ENCODE data around the gene NUFIP1. TPM values are rescaled to one million over a fixed set of nuclear protein-coding genes. Genes with fewer than 3 reads are reported as not detected.
"Not testable (repeated sequence)": the region's sequence is repeated elsewhere in the genome, so short reads cannot be mapped to it uniquely, and the experiment has no call there.

The NUFIP1 gene
- 6.9 and 8.7 TPM in 2 replicates for total RNA-seq (ENCODE audit: low replicate concordance)
- long read RNA-seq, transcript NUFIP1-201 (10 exons, 3,492 nt) = major isoform, 11 of 16 reads
- long read RNA-seq, partial matches to known transcripts = 4 of 16 reads
- long read RNA-seq, other reads (novel, unspliced or antisense) = 1 of 16 reads

DNA sequence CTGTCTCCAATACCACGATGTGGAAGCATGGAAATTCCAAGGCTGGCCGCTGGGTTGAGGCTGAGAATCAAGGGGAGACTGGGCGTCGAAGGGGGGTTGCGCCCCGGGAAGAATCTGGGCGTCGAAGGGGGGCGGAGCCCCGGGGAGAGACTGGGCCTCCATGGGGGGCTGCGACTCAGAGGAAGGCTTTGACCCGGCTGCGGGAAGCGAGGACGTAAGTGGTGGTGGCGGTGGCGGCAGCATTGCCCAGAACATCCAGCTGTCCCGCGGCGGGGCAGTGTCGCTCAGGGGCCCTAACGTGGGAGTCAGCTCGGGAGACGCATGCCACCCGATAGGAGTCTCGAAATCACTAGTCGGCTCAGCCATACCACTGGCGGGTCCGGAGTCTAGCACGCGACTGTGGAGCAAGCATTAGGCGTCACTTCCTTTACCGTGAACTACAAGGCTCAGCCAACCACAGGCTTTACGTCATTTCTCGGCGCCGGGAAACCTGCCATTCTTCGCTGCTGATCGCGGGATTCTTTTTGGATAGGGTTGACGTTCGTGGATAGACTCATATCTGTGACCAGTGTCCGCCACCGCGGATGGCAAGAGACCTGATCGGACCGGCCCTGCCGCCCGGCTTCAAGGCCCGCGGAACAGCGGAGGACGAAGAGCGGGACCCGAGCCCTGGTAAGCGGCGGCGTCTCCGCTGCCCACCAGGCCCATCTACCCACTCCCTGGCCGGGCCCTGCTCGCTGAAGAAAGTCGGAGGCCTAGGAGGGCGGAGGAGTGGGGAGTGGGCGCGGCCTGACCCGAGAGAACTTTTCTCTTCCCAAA is at the start of gene NUFIP1, which contains the start of gene GPALPP1:
Gene NUFIP1, minus strand, starts transcription at position 401 of the 819 bp plus-strand sequence. Its CDS starts 35 bp downstream, at position 366.
Gene GPALPP1, plus strand, starts transcription at position 468 of the 819 bp plus-strand sequence. Its CDS starts 117 bp downstream, at position 585.
- DNase-seq (ENCODE audit: extremely low spot score, unreplicated experiment) = peak; percentile 89
- Mint-ChIP-seq H3K27ac (peak within 1 kb of the TSS; percentile 99), H3K4me3 (peak within 1 kb of the TSS; percentile 99), H3K9me3 (no peaks in the 10 kb centered on the region), H3K27me3 (no peaks in the 10 kb centered on the region), H3K4me1 (ENCODE audit: unreplicated experiment) (peaks cover 44% of the 10 kb centered on the region), H3K36me3 (peaks cover 12% of the 10 kb centered on the region)
- TF ChIP-seq, protein P1, sequence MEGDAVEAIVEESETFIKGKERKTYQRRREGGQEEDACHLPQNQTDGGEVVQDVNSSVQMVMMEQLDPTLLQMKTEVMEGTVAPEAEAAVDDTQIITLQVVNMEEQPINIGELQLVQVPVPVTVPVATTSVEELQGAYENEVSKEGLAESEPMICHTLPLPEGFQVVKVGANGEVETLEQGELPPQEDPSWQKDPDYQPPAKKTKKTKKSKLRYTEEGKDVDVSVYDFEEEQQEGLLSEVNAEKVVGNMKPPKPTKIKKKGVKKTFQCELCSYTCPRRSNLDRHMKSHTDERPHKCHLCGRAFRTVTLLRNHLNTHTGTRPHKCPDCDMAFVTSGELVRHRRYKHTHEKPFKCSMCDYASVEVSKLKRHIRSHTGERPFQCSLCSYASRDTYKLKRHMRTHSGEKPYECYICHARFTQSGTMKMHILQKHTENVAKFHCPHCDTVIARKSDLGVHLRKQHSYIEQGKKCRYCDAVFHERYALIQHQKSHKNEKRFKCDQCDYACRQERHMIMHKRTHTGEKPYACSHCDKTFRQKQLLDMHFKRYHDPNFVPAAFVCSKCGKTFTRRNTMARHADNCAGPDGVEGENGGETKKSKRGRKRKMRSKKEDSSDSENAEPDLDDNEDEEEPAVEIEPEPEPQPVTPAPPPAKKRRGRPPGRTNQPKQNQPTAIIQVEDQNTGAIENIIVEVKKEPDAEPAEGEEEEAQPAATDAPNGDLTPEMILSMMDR (conservative IDR thresholded peaks at IDR 0.05) = peak; percentile 48

DNA sequence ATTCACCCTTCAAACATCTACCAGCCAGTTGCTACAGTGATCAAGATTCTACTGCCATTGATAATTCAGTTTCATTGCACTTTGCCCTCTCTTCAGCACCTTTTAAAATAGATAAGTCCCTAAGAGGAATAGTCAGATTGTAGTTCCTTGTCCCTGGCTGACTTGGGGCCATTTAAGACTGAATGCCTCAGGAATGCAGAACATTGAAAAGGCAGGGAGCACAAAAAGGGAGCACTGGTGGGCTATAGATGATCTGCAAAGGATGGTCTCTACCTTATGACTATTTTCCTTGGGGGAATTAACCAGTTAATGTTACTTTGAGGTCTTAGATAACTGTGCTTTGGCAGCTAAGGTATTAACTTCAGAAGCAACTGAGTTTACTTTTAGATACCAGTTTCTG is 46.9 kb upstream of the NUFIP1 start:
- Mint-ChIP-seq H3K36me3 (peaks cover 10% of the 10 kb centered on the region), H3K27me3 (no peaks in the 10 kb centered on the region), H3K4me3 (no peak overlapping the region), H3K27ac (no peak overlapping the region), H3K9me3 (no peaks in the 10 kb centered on the region), H3K4me1 (ENCODE audit: unreplicated experiment) (no peaks in the 10 kb centered on the region)
- no peak for DNase-seq (ENCODE audit: extremely low spot score, unreplicated experiment)
- TF ChIP-seq, protein P1 (conservative IDR thresholded peaks at IDR 0.05) = no peak

DNA sequence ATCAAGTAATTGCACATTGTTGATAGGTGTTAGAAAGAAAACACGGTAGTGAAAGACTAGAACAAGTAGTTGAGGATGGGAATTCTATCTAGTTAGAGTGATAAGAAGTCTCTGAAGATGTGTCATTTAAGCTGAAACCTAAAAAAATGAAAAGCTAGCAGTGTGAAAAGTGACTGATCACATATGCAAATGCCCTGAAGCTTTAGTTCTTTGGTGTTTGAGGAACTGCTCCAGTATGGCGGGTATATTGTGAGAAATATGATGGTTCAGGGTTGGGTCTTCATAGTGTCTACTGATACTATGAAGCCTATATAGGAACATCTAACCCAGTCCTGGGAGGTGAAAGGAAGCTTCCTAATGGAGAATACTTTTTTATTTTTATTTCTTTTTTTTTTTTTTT is 45.1 kb upstream of the NUFIP1 start:
- DNase-seq (ENCODE audit: extremely low spot score, unreplicated experiment) = no peak
- Mint-ChIP-seq H3K9me3 (no peaks in the 10 kb centered on the region), H3K4me1 (ENCODE audit: unreplicated experiment) (no peaks in the 10 kb centered on the region), H3K27me3 (no peaks in the 10 kb centered on the region), H3K27ac (no peak overlapping the region), H3K36me3 (peaks cover 10% of the 10 kb centered on the region), H3K4me3 (no peak overlapping the region)
- TF ChIP-seq, protein P1 (conservative IDR thresholded peaks at IDR 0.05) = no peak

DNA sequence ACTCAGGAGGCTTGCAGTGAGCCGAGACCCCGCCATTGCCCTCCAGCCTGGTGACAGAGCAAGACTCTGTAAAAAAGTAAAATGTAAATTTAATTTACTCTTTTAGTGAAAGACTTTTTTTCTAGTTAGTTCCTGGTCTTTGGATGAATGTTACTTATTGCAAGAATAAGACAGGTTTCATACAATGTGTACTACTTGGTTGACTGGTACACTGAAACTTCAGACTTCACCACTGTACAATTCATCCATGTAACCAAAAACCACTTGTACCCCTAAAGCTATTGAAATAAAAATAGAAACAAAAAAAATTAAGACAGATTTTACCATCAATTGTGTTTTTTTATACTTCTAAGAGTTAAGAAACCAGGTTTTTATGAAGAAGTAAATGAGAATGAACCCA is 35.6 kb upstream of the NUFIP1 start:
- Mint-ChIP-seq H3K27ac (no peak overlapping the region), H3K27me3 (no peaks in the 10 kb centered on the region), H3K4me1 (ENCODE audit: unreplicated experiment) (no peaks in the 10 kb centered on the region)

DNA sequence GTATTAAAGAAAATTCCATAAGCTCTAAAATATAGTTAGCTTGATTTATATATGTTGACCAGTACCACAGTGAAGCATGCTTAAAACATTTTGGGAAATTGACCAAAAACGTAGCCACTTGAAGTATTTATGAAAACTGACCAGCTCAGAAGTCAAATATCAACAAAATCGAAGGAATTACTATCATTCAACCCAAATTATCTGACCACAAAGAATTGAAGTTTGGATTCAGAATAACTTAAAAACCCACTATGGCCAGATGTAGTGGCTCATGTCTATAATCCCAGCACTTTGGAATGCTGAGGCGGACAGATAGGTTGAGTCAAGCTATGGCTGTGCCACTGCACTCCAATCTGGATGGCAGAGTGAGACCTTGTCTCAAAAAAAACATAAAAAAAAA is 32.0 kb upstream of the NUFIP1 start:
- H3K9me3 Mint-ChIP-seq = no peaks in the 10 kb centered on the region
- no peaks in the 10 kb centered on the region for H3K4me1 Mint-ChIP-seq (ENCODE audit: unreplicated experiment)

More for the DNA sequence above, 35.6 kb upstream of the NUFIP1 start:
- Mint-ChIP-seq H3K36me3 (peaks cover 13% of the 10 kb centered on the region), H3K9me3 (no peaks in the 10 kb centered on the region), H3K4me3 (no peak overlapping the region)
- TF ChIP-seq, protein P1 (conservative IDR thresholded peaks at IDR 0.05) = no peak
- no peak for DNase-seq (ENCODE audit: extremely low spot score, unreplicated experiment)

DNA sequence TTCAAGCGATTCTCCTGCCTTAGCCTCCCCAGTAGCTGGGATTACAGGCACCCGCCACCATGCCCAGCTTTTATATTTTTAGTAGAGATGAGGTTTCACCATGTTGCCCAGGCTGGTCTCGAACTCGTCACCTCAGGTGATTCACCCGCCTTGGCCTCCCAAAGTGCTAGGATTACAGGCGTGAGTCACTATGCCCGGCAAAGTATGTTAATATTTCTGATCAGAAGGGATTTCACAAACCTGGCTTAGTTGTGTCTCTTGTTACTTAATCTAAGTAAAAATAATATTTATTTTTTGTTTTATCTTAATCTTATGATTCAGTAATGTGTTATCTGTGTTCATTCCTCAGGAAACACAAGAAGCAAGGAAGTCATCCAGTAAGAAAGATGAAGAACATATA is 30.7 kb upstream of the NUFIP1 start:
- H3K4me1 Mint-ChIP-seq (ENCODE audit: unreplicated experiment); DNase-seq (ENCODE audit: extremely low spot score, unreplicated experiment); H3K4me3 Mint-ChIP-seq; H3K9me3 Mint-ChIP-seq; H3K27me3 Mint-ChIP-seq; H3K27ac Mint-ChIP-seq: not testable (repeated sequence)
- peaks cover 14% of the 10 kb centered on the region for H3K36me3 Mint-ChIP-seq

More for the DNA sequence above, 32.0 kb upstream of the NUFIP1 start:
- Mint-ChIP-seq H3K36me3 (peaks cover 9% of the 10 kb centered on the region), H3K27ac (no peak overlapping the region), H3K27me3 (no peaks in the 10 kb centered on the region), H3K4me3 (no peak overlapping the region)
- DNase-seq (ENCODE audit: extremely low spot score, unreplicated experiment) = no peak
- TF ChIP-seq, protein P1 (conservative IDR thresholded peaks at IDR 0.05) = no peak
